Hypothalamus (tissue), 51 donors: ENCODE data around the gene SPRYD3.
"Not testable (repeated sequence)": the region's sequence is repeated elsewhere in the genome, so short reads cannot be mapped to it uniquely, and the experiment has no call there.

Source experiments
- DNase-seq, 51 donors: peaks; one replicate each; lab custom pipeline; 2025; lab: John Stamatoyannopoulos, UW

The SPRYD3 gene

GRCh38 chr12:53036802-53037201 is 42.4 kb downstream of the SPRYD3 start:
- DNase-seq, result no peak

- DNase-seq, result no peak
Observed at GRCh38 chr12:53034459-53034858, 44.7 kb downstream of the SPRYD3 start.

GRCh38 chr12:53033832-53034231 is 45.4 kb downstream of the SPRYD3 start:
- DNase-seq, result not testable (repeated sequence)

- DNase-seq, result no peak
Observed at GRCh38 chr12:53031616-53032015, 47.6 kb downstream of the SPRYD3 start.

- DNase-seq, result not testable (repeated sequence)
Observed at GRCh38 chr12:53027014-53027413, 52.2 kb downstream of the SPRYD3 start.

GRCh38 chr12:53025250-53025649 is 53.9 kb downstream of the SPRYD3 start:
- DNase-seq, result no peak

- no peak for DNase-seq
Observed at GRCh38 chr12:53014709-53015108, 64.5 kb downstream of the SPRYD3 start.
